Stomach (tissue), 19 donors: ENCODE data around the gene MEFV. TPM values are rescaled to one million over a fixed set of nuclear protein-coding genes. Genes with fewer than 3 reads are reported as not detected.

Experiments used
- DNase-seq, 2 donors: peaks; one replicate each; pipeline versions ENCODE4 v3.0.0 to v3.0.0-alpha.2; 2013 to 2019
- H3K27ac ChIP-seq, 5 donors: fragments of 200-600 bp in 4 of 5; sonication (generic) in 4 of 5; one replicate each; pipeline ENCODE4 v1.5.1; 2013 to 2019; ENCODE audit warnings: mild to moderate bottlenecking in 1 of 5, moderate library complexity in 1 of 5
- H3K27me3 ChIP-seq, 3 donors: fragments of 200-600 bp; sonication (generic); one replicate each; pipeline ENCODE4 v1.5.1; 2017 to 2019; ENCODE audit warnings: mixed run types in 1 of 3
- H3K36me3 ChIP-seq, 4 donors: fragments of 200-600 bp; sonication (generic); 1 replicate in 3 of 4; 2 replicates in 1 of 4; pipeline ENCODE4 v1.5.1; 2016 to 2019
- H3K4me1 ChIP-seq, 4 donors: fragments of 200-600 bp; sonication (generic); one replicate each; pipeline ENCODE4 v1.5.1; 2016 to 2019
- H3K4me3 ChIP-seq, 4 donors: fragments of 200-600 bp; sonication (generic) in 3 of 4; one replicate each; pipeline ENCODE4 v1.5.1; 2016 to 2019; ENCODE audit warnings: mild to moderate bottlenecking in 1 of 4
- H3K9me3 ChIP-seq, 4 donors: fragments of 200-600 bp; sonication (generic); one replicate each; pipeline ENCODE4 v1.5.1; 2016 to 2019
- EP300 ChIP-seq: sonication (generic); formaldehyde crosslinking; IDR thresholded peaks from one replicate; pipeline ENCODE4 v1.6.1; 2017; ENCODE audit warnings: antibody characterized with exemption
- POLR2A ChIP-seq, 4 donors: fragments of 450-650 bp; IDR thresholded peaks; one replicate each; pipeline ENCODE4 v1.6.1; 2016; ENCODE audit warnings: antibody characterized with exemption in 4 of 4, control low read depth in 2 of 4, mild to moderate bottlenecking in 1 of 4, moderate library complexity in 1 of 4
- POLR2AphosphoS5 ChIP-seq, 3 donors: sonication (generic); formaldehyde crosslinking; IDR thresholded peaks; one replicate each; pipeline ENCODE4 v1.6.1; 2016; ENCODE audit warnings: antibody characterized with exemption in 3 of 3
- WGBS, 5 donors: extraction: QIAGEN DNeasy Blood & Tissue Kit in 3 of 5; methylation state at CpG; one replicate each; pipeline versions ENCODE4 v1.1.5 to v1.1.7; 2013 to 2018; 5-methylcytosine and 5-hydroxymethylcytosine counted together
- intact Hi-C: fragments of 100-400 bp; cut with DNase I; formaldehyde crosslinking; loops from one replicate; pipeline ENCODE4 v1.15.1; 2023; ENCODE audit warnings: low total_unique reads
- long read RNA-seq, 10 donors: transcript quantifications; one replicate each; lab custom pipeline, GENCODE V29; 2026
- polyA plus RNA-seq, 3 donors: library from polyadenylated mRNA; stranded (reverse); fragments of 200-250 nt; gene quantifications; one replicate each; pipeline ENCODE4 v1.2.3, GENCODE V29; 2013
- total RNA-seq, 5 donors: library from RNA; depleted of rRNA; stranded (reverse); fragments of >200 nt; gene quantifications; one replicate each; pipeline versions ENCODE4 v1.1.0 to v1.2.3, GENCODE V29; 2014 to 2016
- TF ChIP-seq, protein P1 (sequence below), 7 experiments: fragments of 450-650 bp in 4 of 7; fragments of 200-600 bp in 3 of 7; sonication (generic) in 3 of 7; IDR thresholded peaks; one replicate each; pipeline ENCODE4 v1.5.1; 2016 to 2019; ENCODE audit warnings: antibody characterized with exemption in 7 of 7, control low read depth in 2 of 7, mild to moderate bottlenecking in 1 of 7
- donor health status: healthy with polysubstance abuse.
- donor health status: Bipolar disorder and iron deficiency.
- donor health status: healthy.

Gene MEFV, protein sequence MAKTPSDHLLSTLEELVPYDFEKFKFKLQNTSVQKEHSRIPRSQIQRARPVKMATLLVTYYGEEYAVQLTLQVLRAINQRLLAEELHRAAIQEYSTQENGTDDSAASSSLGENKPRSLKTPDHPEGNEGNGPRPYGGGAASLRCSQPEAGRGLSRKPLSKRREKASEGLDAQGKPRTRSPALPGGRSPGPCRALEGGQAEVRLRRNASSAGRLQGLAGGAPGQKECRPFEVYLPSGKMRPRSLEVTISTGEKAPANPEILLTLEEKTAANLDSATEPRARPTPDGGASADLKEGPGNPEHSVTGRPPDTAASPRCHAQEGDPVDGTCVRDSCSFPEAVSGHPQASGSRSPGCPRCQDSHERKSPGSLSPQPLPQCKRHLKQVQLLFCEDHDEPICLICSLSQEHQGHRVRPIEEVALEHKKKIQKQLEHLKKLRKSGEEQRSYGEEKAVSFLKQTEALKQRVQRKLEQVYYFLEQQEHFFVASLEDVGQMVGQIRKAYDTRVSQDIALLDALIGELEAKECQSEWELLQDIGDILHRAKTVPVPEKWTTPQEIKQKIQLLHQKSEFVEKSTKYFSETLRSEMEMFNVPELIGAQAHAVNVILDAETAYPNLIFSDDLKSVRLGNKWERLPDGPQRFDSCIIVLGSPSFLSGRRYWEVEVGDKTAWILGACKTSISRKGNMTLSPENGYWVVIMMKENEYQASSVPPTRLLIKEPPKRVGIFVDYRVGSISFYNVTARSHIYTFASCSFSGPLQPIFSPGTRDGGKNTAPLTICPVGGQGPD
- total RNA-seq (10 to 100 TPM in 1 of 5 donors, 1 to 10 TPM in 3, under 1 TPM in 1; 0.58 to 24.5 (median 1.7) TPM), polyA plus RNA-seq (under 1 TPM; 0.15 to 0.44 (median 0.20) TPM)
- long read RNA-seq, donor 1 = 0 reads
- long read RNA-seq, donor 2 = 0 reads
- long read RNA-seq, donor 3 = 0 reads
- long read RNA-seq, donor 4 = 0 reads
- long read RNA-seq, donor 5 = 0 reads
- long read RNA-seq, donor 6 = 0 reads
- long read RNA-seq, donor 7 = 0 reads
- long read RNA-seq, donor 8 = 0 reads
- long read RNA-seq, donor 9 = 0 reads
- long read RNA-seq, donor 10 = 0 reads

DNA sequence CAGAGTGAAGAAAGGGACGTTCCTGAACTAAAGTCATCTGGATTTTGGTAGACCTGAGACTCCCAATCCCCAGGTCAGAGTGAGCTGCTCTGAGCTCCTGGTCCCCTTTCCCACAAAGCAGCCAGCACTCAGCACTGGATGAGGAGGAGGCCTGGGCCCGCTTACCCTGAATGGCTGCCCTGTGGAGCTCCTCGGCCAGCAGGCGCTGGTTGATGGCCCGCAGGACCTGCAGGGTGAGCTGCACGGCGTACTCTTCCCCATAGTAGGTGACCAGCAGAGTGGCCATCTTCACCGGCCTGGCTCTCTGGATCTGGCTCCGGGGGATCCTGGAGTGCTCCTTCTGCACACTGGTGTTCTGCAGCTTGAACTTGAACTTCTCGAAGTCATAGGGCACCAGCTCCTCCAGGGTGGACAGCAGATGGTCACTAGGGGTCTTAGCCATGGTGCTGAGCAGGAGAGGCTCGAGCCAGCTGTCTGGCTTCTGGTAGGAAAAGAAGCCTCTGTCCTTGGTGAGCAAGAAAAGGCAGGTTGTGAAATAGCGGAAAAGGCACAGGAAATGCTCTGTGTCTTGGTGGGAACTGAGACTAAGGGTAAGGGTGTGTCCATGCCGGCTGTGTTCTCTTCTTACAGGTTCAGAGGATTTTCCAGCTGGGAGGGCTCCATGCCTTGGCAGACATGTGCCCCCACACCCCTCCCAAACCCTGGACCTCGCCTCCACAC lies at the start of gene MEFV:
MEFV (minus strand) TSS at position 488 of the 720 bp plus-strand sequence; CDS start at position 442, 46 bp downstream.
- H3K9me3 ChIP-seq = no peaks in the 10 kb centered on the region
- intact Hi-C loops = no loop called here
- H3K27me3 ChIP-seq = peaks cover 0 to 39% (median 0%) of the 10 kb centered on the region in 3 donors
- DNase-seq = no peak
- H3K4me3 ChIP-seq = peak within 1 kb of the TSS in 3 of 4 donors; percentile 11 to 35 (median 32)
- 66 to 78% (median 76%) methylated on average over 11 to 14 of the region's 14 CpGs for WGBS, 5 donors
- H3K36me3 ChIP-seq = no peaks in the 10 kb centered on the region
- H3K27ac ChIP-seq = peak within 1 kb of the TSS in 1 of 5 donors; percentile 70
- TF ChIP-seq, protein P1, sequence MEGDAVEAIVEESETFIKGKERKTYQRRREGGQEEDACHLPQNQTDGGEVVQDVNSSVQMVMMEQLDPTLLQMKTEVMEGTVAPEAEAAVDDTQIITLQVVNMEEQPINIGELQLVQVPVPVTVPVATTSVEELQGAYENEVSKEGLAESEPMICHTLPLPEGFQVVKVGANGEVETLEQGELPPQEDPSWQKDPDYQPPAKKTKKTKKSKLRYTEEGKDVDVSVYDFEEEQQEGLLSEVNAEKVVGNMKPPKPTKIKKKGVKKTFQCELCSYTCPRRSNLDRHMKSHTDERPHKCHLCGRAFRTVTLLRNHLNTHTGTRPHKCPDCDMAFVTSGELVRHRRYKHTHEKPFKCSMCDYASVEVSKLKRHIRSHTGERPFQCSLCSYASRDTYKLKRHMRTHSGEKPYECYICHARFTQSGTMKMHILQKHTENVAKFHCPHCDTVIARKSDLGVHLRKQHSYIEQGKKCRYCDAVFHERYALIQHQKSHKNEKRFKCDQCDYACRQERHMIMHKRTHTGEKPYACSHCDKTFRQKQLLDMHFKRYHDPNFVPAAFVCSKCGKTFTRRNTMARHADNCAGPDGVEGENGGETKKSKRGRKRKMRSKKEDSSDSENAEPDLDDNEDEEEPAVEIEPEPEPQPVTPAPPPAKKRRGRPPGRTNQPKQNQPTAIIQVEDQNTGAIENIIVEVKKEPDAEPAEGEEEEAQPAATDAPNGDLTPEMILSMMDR (IDR thresholded peaks at IDR 0.05) = no peak
- TF ChIP-seq POLR2A (IDR thresholded peaks at IDR 0.05) = no peak
- TF ChIP-seq POLR2AphosphoS5 (IDR thresholded peaks at IDR 0.05) = no peak
- TF ChIP-seq EP300 = no peak
- H3K4me1 ChIP-seq = no peaks in the 10 kb centered on the region

DNA sequence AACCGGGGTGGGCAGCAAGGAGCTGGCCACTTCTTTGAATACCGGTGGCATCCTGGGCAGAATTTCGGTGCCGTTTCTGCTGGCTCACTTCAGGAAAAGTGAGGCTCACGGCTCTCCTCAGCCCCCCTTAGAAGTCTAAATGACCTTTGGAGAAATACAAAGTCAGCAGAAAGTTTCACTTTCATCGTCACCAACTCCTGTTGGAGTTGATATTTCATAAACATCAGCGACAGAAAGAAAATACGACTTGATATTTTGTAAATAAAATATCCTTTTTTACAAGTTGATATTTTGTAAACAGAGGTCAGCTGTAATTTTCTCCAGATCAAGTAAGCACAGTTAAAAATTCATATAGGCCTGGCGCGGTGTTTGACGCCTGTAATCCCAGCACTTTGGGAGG lies 49.6 kb upstream of the MEFV start:
- peaks cover 9 to 25% (median 22%) of the 10 kb centered on the region in 4 donors for H3K4me1 ChIP-seq
- no peak for DNase-seq
- peaks cover 22 to 93% (median 77%) of the 10 kb centered on the region in 4 donors for H3K9me3 ChIP-seq
- no peak for TF ChIP-seq EP300
- TF ChIP-seq POLR2AphosphoS5 (IDR thresholded peaks at IDR 0.05) = no peak
- intact Hi-C loops = no loop called here
- H3K4me3 ChIP-seq = peak overlapping the region; percentile 56 to 80 (median 74)
- WGBS, 5 donors = 57 to 73% (median 65%) methylated on average over 11 of the region's 11 CpGs
- no peaks in the 10 kb centered on the region for H3K27me3 ChIP-seq
- H3K27ac ChIP-seq = peak overlapping the region; percentile 84 to 93 (median 92)
- peaks cover 27 to 66% (median 46%) of the 10 kb centered on the region in 4 donors for H3K36me3 ChIP-seq

DNA sequence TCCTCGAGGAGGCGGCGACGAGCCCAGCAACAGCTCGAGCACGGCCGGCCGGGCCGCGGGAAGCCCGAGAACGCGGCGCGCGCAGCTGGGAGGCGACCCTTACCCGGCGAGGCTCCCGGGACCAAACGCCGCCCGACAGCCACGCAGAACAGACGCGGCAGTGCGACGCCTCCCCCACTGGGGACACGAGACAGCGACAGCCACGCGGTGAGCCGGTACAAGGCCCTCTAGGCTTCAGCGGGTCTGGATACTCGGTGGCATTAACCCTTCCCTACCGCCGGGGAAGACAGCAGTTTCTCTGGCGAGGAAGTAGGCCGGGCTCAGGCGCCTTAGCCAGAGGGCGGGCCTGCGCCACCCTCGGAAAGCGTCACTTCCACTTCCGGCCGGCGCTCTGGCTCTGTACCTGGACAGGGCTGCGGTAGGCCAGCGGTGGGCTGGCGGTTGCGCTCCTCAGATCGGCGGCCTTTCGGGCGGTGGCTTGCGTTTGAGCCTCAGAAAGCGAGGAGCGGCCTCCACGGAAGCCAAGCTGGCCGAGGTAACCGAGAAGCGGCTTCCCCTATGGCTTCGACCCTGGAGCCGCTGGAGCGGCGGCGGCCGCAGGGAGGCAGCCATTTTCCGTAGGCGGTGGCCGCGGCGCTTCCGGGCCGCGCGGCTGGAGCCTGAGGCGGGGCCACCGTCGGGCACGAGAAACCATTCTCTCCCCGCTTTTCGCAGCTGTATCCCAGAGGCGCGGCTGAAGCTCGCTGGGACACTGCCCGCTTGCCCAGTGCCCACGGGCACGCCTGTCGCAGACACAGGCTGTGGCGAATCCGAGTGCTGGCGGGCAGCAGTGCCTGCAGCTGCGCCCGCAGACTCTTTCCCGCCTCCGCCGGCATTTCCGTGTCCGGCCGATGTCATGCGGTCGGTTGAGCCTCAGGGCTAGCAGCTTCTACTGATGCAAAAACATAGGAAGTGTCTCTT lies 49.0 kb upstream of the MEFV start, which contains the start of the genes TIGD7 and ZNF75A:
TIGD7 (minus strand) TSS at position 322 of the 960 bp plus-strand sequence. CDS start 4,816 bp downstream, outside the sequence.
ZNF75A (plus strand) TSS at position 389 of the 960 bp plus-strand sequence. CDS start 2,932 bp downstream, outside the sequence.
- WGBS, 5 donors = 1 to 11% (median 4%) methylated on average over 44 to 103 of the region's 103 CpGs
- Histone ChIP-seq H3K4me3 (peak within 1 kb of the TSS; percentile 56 to 80 (median 74)), H3K27ac (peak within 1 kb of the TSS; percentile 84 to 93 (median 92)), H3K27me3 (no peaks in the 10 kb centered on the region), H3K9me3 (peaks cover 18 to 93% (median 77%) of the 10 kb centered on the region in 4 donors), H3K4me1 (peaks cover 9 to 25% (median 22%) of the 10 kb centered on the region in 4 donors), H3K36me3 (peaks cover 32 to 68% (median 51%) of the 10 kb centered on the region in 4 donors)
- TF ChIP-seq POLR2AphosphoS5 (IDR thresholded peaks at IDR 0.05) (peak; percentile 69 to 94 (median 91)), POLR2A (IDR thresholded peaks at IDR 0.05) (peak in 2 of 4 donors; percentile 16 to 23), EP300 (no peak)
- TF ChIP-seq, protein P1 (IDR thresholded peaks at IDR 0.05) = peak in 2 of 7 experiments; percentile 20 to 28
- intact Hi-C loops = no loop called here
- DNase-seq = peak; percentile 83 to 97
